Measurements from ENCODE around the gene MPV17.
"Not testable (repeated sequence)": the region's sequence is repeated elsewhere in the genome, so short reads cannot be mapped to it uniquely, and the experiment has no call there.

Gene MPV17

GRCh38 chr2:27306136-27306535 is 16.8 kb downstream of the MPV17 start:
- H3K27me3 ChIP-seq (ENCODE audit: control insufficient read depth, insufficient read depth, low read length) = peaks cover 50% of the 10 kb centered on the region
- H3K9me3 ChIP-seq (ENCODE audit: control insufficient read depth, insufficient read depth, low read length) = no peaks in the 10 kb centered on the region
- no peaks in the 10 kb centered on the region for H3K4me1 ChIP-seq (ENCODE audit: control insufficient read depth, insufficient read depth, low read length)
- H3K4me3 ChIP-seq (ENCODE audit: low read depth, low read length) = peak overlapping the region; percentile 43
- H3K9ac ChIP-seq (ENCODE audit: low read depth, low read length) = no peak overlapping the region
- H3K36me3 ChIP-seq (ENCODE audit: control insufficient read depth, insufficient read depth, low read length) = no peaks in the 10 kb centered on the region

- Histone ChIP-seq H3K4me1 (ENCODE audit: control insufficient read depth, insufficient read depth, low read length) (no peaks in the 10 kb centered on the region), H3K9me3 (ENCODE audit: control insufficient read depth, insufficient read depth, low read length) (no peaks in the 10 kb centered on the region), H3K27me3 (ENCODE audit: control insufficient read depth, insufficient read depth, low read length) (peaks cover 50% of the 10 kb centered on the region), H3K36me3 (ENCODE audit: control insufficient read depth, insufficient read depth, low read length) (no peaks in the 10 kb centered on the region), H3K9ac (ENCODE audit: low read depth, low read length) (no peak overlapping the region), H3K4me3 (ENCODE audit: low read depth, low read length) (no peak overlapping the region)
These were observed 17.4 kb downstream of the MPV17 start for GRCh38 chr2:27305516-27305915.

GRCh38 chr2:27304488-27305240 is 18.2 kb downstream of the MPV17 start:
- Histone ChIP-seq H3K36me3 (ENCODE audit: control insufficient read depth, insufficient read depth, low read length) (no peaks in the 10 kb centered on the region), H3K9ac (ENCODE audit: low read depth, low read length) (no peak overlapping the region), H3K4me3 (ENCODE audit: low read depth, low read length) (no peak overlapping the region), H3K9me3 (ENCODE audit: control insufficient read depth, insufficient read depth, low read length) (no peaks in the 10 kb centered on the region), H3K27me3 (ENCODE audit: control insufficient read depth, insufficient read depth, low read length) (peaks cover 50% of the 10 kb centered on the region), H3K4me1 (ENCODE audit: control insufficient read depth, insufficient read depth, low read length) (no peaks in the 10 kb centered on the region)

GRCh38 chr2:27303093-27304025 is 19.5 kb downstream of the MPV17 start:
- Histone ChIP-seq H3K9ac (ENCODE audit: low read depth, low read length) (no peak overlapping the region), H3K4me1 (ENCODE audit: control insufficient read depth, insufficient read depth, low read length) (no peaks in the 10 kb centered on the region), H3K27me3 (ENCODE audit: control insufficient read depth, insufficient read depth, low read length) (peaks cover 40% of the 10 kb centered on the region), H3K36me3 (ENCODE audit: control insufficient read depth, insufficient read depth, low read length) (no peaks in the 10 kb centered on the region), H3K9me3 (ENCODE audit: control insufficient read depth, insufficient read depth, low read length) (no peaks in the 10 kb centered on the region), H3K4me3 (ENCODE audit: low read depth, low read length) (no peak overlapping the region)

GRCh38 chr2:27300606-27301005 is 22.3 kb downstream of the MPV17 start:
- H3K4me3 ChIP-seq (ENCODE audit: low read depth, low read length); H3K9ac ChIP-seq (ENCODE audit: low read depth, low read length); H3K36me3 ChIP-seq (ENCODE audit: control insufficient read depth, insufficient read depth, low read length); H3K4me1 ChIP-seq (ENCODE audit: control insufficient read depth, insufficient read depth, low read length); H3K9me3 ChIP-seq (ENCODE audit: control insufficient read depth, insufficient read depth, low read length): not testable (repeated sequence)
- peaks cover 13% of the 10 kb centered on the region for H3K27me3 ChIP-seq (ENCODE audit: control insufficient read depth, insufficient read depth, low read length)

- H3K9ac ChIP-seq (ENCODE audit: low read depth, low read length) = no peak overlapping the region
- H3K4me1 ChIP-seq (ENCODE audit: control insufficient read depth, insufficient read depth, low read length) = no peaks in the 10 kb centered on the region
- H3K36me3 ChIP-seq (ENCODE audit: control insufficient read depth, insufficient read depth, low read length) = no peaks in the 10 kb centered on the region
These were observed 24.4 kb downstream of the MPV17 start for GRCh38 chr2:27298391-27299080.

GRCh38 chr2:27297195-27297594 is 25.7 kb downstream of the MPV17 start:
- Histone ChIP-seq H3K4me1 (ENCODE audit: control insufficient read depth, insufficient read depth, low read length) (no peaks in the 10 kb centered on the region), H3K27me3 (ENCODE audit: control insufficient read depth, insufficient read depth, low read length) (no peaks in the 10 kb centered on the region), H3K36me3 (ENCODE audit: control insufficient read depth, insufficient read depth, low read length) (no peaks in the 10 kb centered on the region), H3K9me3 (ENCODE audit: control insufficient read depth, insufficient read depth, low read length) (no peaks in the 10 kb centered on the region), H3K4me3 (ENCODE audit: low read depth, low read length) (no peak overlapping the region), H3K9ac (ENCODE audit: low read depth, low read length) (no peak overlapping the region)

More at GRCh38 chr2:27298391-27299080, 24.4 kb downstream of the MPV17 start:
- Histone ChIP-seq H3K27me3 (ENCODE audit: control insufficient read depth, insufficient read depth, low read length) (no peaks in the 10 kb centered on the region), H3K4me3 (ENCODE audit: low read depth, low read length) (no peak overlapping the region), H3K9me3 (ENCODE audit: control insufficient read depth, insufficient read depth, low read length) (no peaks in the 10 kb centered on the region)

- H3K4me3 ChIP-seq (ENCODE audit: low read depth, low read length) = no peak overlapping the region
- H3K9me3 ChIP-seq (ENCODE audit: control insufficient read depth, insufficient read depth, low read length) = no peaks in the 10 kb centered on the region
- no peak overlapping the region for H3K9ac ChIP-seq (ENCODE audit: low read depth, low read length)
- peaks cover 2% of the 10 kb centered on the region for H3K4me1 ChIP-seq (ENCODE audit: control insufficient read depth, insufficient read depth, low read length)
- no peaks in the 10 kb centered on the region for H3K36me3 ChIP-seq (ENCODE audit: control insufficient read depth, insufficient read depth, low read length)
- H3K27me3 ChIP-seq (ENCODE audit: control insufficient read depth, insufficient read depth, low read length) = no peaks in the 10 kb centered on the region
These were observed 26.4 kb downstream of the MPV17 start for GRCh38 chr2:27296481-27296880.

GRCh38 chr2:27294928-27295327 is 28.0 kb downstream of the MPV17 start:
- Histone ChIP-seq H3K9me3 (ENCODE audit: control insufficient read depth, insufficient read depth, low read length) (no peaks in the 10 kb centered on the region), H3K36me3 (ENCODE audit: control insufficient read depth, insufficient read depth, low read length) (no peaks in the 10 kb centered on the region), H3K4me3 (ENCODE audit: low read depth, low read length) (no peak overlapping the region), H3K27me3 (ENCODE audit: control insufficient read depth, insufficient read depth, low read length) (no peaks in the 10 kb centered on the region), H3K4me1 (ENCODE audit: control insufficient read depth, insufficient read depth, low read length) (peaks cover 2% of the 10 kb centered on the region), H3K9ac (ENCODE audit: low read depth, low read length) (no peak overlapping the region)

- Histone ChIP-seq H3K36me3 (ENCODE audit: control insufficient read depth, insufficient read depth, low read length) (no peaks in the 10 kb centered on the region), H3K9me3 (ENCODE audit: control insufficient read depth, insufficient read depth, low read length) (no peaks in the 10 kb centered on the region)
These were observed 31.0 kb downstream of the MPV17 start for GRCh38 chr2:27291865-27292264.

GRCh38 chr2:27290549-27290948 is 32.3 kb downstream of the MPV17 start:
- Histone ChIP-seq H3K4me1 (ENCODE audit: control insufficient read depth, insufficient read depth, low read length) (peaks cover 9% of the 10 kb centered on the region), H3K9ac (ENCODE audit: low read depth, low read length) (no peak overlapping the region), H3K27me3 (ENCODE audit: control insufficient read depth, insufficient read depth, low read length) (no peaks in the 10 kb centered on the region), H3K9me3 (ENCODE audit: control insufficient read depth, insufficient read depth, low read length) (no peaks in the 10 kb centered on the region), H3K36me3 (ENCODE audit: control insufficient read depth, insufficient read depth, low read length) (no peaks in the 10 kb centered on the region), H3K4me3 (ENCODE audit: low read depth, low read length) (no peak overlapping the region)

More at GRCh38 chr2:27291865-27292264, 31.0 kb downstream of the MPV17 start:
- Histone ChIP-seq H3K27me3 (ENCODE audit: control insufficient read depth, insufficient read depth, low read length) (no peaks in the 10 kb centered on the region), H3K9ac (ENCODE audit: low read depth, low read length) (no peak overlapping the region), H3K4me3 (ENCODE audit: low read depth, low read length) (peak overlapping the region; percentile 35), H3K4me1 (ENCODE audit: control insufficient read depth, insufficient read depth, low read length) (peaks cover 3% of the 10 kb centered on the region)
